Stimulated activated CD8-positive, alpha-beta memory T cell treated with anti-CD3 and anti-CD28 coated beads, Interleukin-7, amount 100 ng/mL, for 48 hours (primary cell): ENCODE results near the gene NUP210L.
"Not testable (repeated sequence)": the region's sequence is repeated elsewhere in the genome, so short reads cannot be mapped to it uniquely, and the experiment has no call there.

Source experiments
- DNase-seq, 2 donors: peaks; one replicate each; pipeline ENCODE4 v3.0.0-alpha.2; 2020; ENCODE audit warnings: low read depth in 1 of 2; ENCODE audit errors: extremely low read depth in 1 of 2

NUP210L gene

GRCh38 chr1:154170547-154171222 is 15.8 kb upstream of the NUP210L start:
- peak in 1 of 2 donors; percentile 56 for DNase-seq

- no peak for DNase-seq
Measured at GRCh38 chr1:154167461-154167860, 12.6 kb upstream of the NUP210L start.

- no peak for DNase-seq
Measured at GRCh38 chr1:154166207-154166606, 11.3 kb upstream of the NUP210L start.

- no peak for DNase-seq
Measured at GRCh38 chr1:154159554-154159953, 4.7 kb upstream of the NUP210L start.

- DNase-seq, result no peak
Measured at GRCh38 chr1:154158307-154159125, 3.6 kb upstream of the NUP210L start.

- DNase-seq, result peak; percentile 32 to 74
Measured at GRCh38 chr1:154157520-154158306, 2.8 kb upstream of the NUP210L start.

- no peak for DNase-seq
Measured at GRCh38 chr1:154155251-154155650, 378 bp upstream of the NUP210L start.

- no peak for DNase-seq
Measured at GRCh38 chr1:154154053-154154452, 820 bp downstream of the NUP210L start.

- no peak for DNase-seq
Measured at GRCh38 chr1:154151311-154151710, 3.6 kb downstream of the NUP210L start.

- no peak for DNase-seq
Measured at GRCh38 chr1:154148807-154149206, 6.1 kb downstream of the NUP210L start.

- DNase-seq, result not testable (repeated sequence)
Measured at GRCh38 chr1:154147505-154147904, 7.4 kb downstream of the NUP210L start.

- DNase-seq, result no peak
Measured at GRCh38 chr1:154145986-154146385, 8.9 kb downstream of the NUP210L start.

- DNase-seq, result no peak
Measured at GRCh38 chr1:154142358-154142757, 12.5 kb downstream of the NUP210L start.

GRCh38 chr1:154141240-154141639 is 13.6 kb downstream of the NUP210L start:
- DNase-seq, result no peak

- DNase-seq, result no peak
Measured at GRCh38 chr1:154137888-154138287, 17.0 kb downstream of the NUP210L start.

- no peak for DNase-seq
Measured at GRCh38 chr1:154133256-154133655, 21.6 kb downstream of the NUP210L start.

- no peak for DNase-seq
Measured at GRCh38 chr1:154129391-154129970, 25.4 kb downstream of the NUP210L start.

- not testable (repeated sequence) for DNase-seq
Measured at GRCh38 chr1:154123205-154123604, 31.7 kb downstream of the NUP210L start.

- DNase-seq, result no peak
Measured at GRCh38 chr1:154117642-154118041, 37.2 kb downstream of the NUP210L start.

GRCh38 chr1:154115180-154115579 is 39.7 kb downstream of the NUP210L start:
- DNase-seq, result no peak

- DNase-seq, result no peak
Measured at GRCh38 chr1:154104433-154105082, 50.3 kb downstream of the NUP210L start.
